OCI-LY3 (cell line): ENCODE data around the gene CADM4.
"Not testable (repeated sequence)": the region's sequence is repeated elsewhere in the genome, so short reads cannot be mapped to it uniquely, and the experiment has no call there.

ENCODE experiments used
- H2AFZ ChIP-seq: fragments of 200-600, 300-600 bp; shearing (Covaris generic); 2 replicates; pipeline ENCODE4 v1.6.0; 2014; ENCODE audit warnings: antibody characterized with exemption, low read depth, low read length
- H3K27ac ChIP-seq: fragments of 200-600, 300-600 bp; sonication (generic); 2 replicates; pipeline ENCODE4 v1.5.1; 2014; ENCODE audit warnings: mild to moderate bottlenecking, low read length, moderate library complexity, mixed read lengths
- H3K27me3 ChIP-seq: fragments of 200-600, 300-600 bp; sonication (generic); 2 replicates; pipeline ENCODE4 v1.6.1; 2014; ENCODE audit warnings: low read depth, low read length, mixed read lengths
- H3K36me3 ChIP-seq: fragments of 200-600, 300-600 bp; sonication (generic); replicated peaks from 2 replicates; pipeline ENCODE3; 2014; ENCODE audit warnings: low read depth, low read length, mixed read lengths
- H3K4me1 ChIP-seq: fragments of 300-600, 200-600 bp; sonication (generic); 2 replicates; pipeline ENCODE4 v1.6.1; 2014; ENCODE audit warnings: low read length, mixed read lengths
- H3K4me2 ChIP-seq: fragments of 200-600, 300-600 bp; sonication (generic); 2 replicates; pipeline ENCODE4 v1.6.1; 2014; ENCODE audit warnings: low read length, mixed read lengths
- H3K4me3 ChIP-seq: fragments of 300-600, 200-600 bp; sonication (generic); 2 replicates; pipeline ENCODE4 v1.5.1; 2014; ENCODE audit warnings: antibody characterized with exemption, mild to moderate bottlenecking, low read length, moderate library complexity
- H3K79me2 ChIP-seq: fragments of 300-600, 200-600 bp; shearing (Covaris generic); 2 replicates; pipeline ENCODE4 v1.6.1; 2014; ENCODE audit warnings: mild to moderate bottlenecking, low read length, mixed read lengths
- H3K9ac ChIP-seq: fragments of 300-600, 200-600 bp; shearing (Covaris generic); 2 replicates; pipeline ENCODE4 v1.6.0; 2014; ENCODE audit warnings: mild to moderate bottlenecking, low read length, moderate library complexity
- H3K9me3 ChIP-seq: fragments of 200-600, 300-600 bp; shearing (Covaris generic); 2 replicates; pipeline ENCODE4 v1.6.1; 2014; ENCODE audit warnings: low read length, mixed read lengths; ENCODE audit not compliant: insufficient read depth
- H4K20me1 ChIP-seq: fragments of 200-600, 300-600 bp; sonication (generic); 2 replicates; pipeline ENCODE4 v1.6.1; 2016; ENCODE audit warnings: low read length, mixed read lengths; ENCODE audit not compliant: insufficient read depth
- CTCF ChIP-seq: fragments of 200-600, 300-600 bp; sonication (generic); IDR thresholded peaks from 2 replicates; pipeline ENCODE4 v1.5.1; 2014; ENCODE audit warnings: antibody characterized with exemption, low read length, low read depth
- EZH2phosphoT487 ChIP-seq: fragments of 200-600 bp; shearing (Covaris generic); IDR thresholded peaks from 2 replicates; pipeline ENCODE4 v1.6.1; 2018; ENCODE audit warnings: antibody characterized with exemption, mixed run types, low read depth

The CADM4 gene

DNA sequence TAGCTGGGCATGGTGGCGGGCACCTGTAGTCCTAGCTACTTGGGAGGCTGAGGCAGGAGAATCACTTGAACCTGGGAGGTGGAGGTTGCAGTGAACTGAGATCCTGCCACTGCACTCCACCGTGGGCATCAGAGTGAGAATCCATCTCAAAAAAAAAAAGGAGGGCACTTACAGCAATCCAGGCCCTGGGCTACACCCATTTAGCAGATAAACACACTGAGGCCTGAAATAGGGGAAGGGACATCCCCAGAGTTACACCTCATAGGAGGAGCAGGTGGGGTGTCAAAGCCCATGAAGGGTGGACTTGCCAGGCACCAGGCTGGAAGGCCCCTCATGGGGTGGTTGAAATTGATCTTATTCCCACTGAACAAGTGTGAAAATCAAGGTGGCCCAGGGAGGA is 44.3 kb upstream of the CADM4 start:
- no peak overlapping the region for H3K9ac ChIP-seq
- TF ChIP-seq CTCF (no peak), EZH2phosphoT487 (no peak)
- H3K4me3 ChIP-seq = no peak overlapping the region
- H3K27me3 ChIP-seq = no peaks in the 10 kb centered on the region
- no peak overlapping the region for H3K4me2 ChIP-seq
- no peak overlapping the region for H3K27ac ChIP-seq
- no peaks in the 10 kb centered on the region for H3K79me2 ChIP-seq
- H3K9me3 ChIP-seq = no peaks in the 10 kb centered on the region
- no peaks in the 10 kb centered on the region for H3K36me3 ChIP-seq
- H2AFZ ChIP-seq = peak overlapping the region; percentile 1; the same call in 1 of the 2 replicates
- H3K4me1 ChIP-seq = peaks cover 9% of the 10 kb centered on the region
- H4K20me1 ChIP-seq = no peaks in the 10 kb centered on the region

- H3K4me3 ChIP-seq = no peak overlapping the region
- no peaks in the 10 kb centered on the region for H3K36me3 ChIP-seq
- no peaks in the 10 kb centered on the region for H3K9me3 ChIP-seq
- TF ChIP-seq CTCF (no peak), EZH2phosphoT487 (no peak)
- no peak overlapping the region for H2AFZ ChIP-seq
- no peak overlapping the region for H3K27ac ChIP-seq
- no peaks in the 10 kb centered on the region for H4K20me1 ChIP-seq
- H3K9ac ChIP-seq = no peak overlapping the region
- no peaks in the 10 kb centered on the region for H3K27me3 ChIP-seq
- H3K4me1 ChIP-seq = peaks cover 14% of the 10 kb centered on the region
- no peaks in the 10 kb centered on the region for H3K79me2 ChIP-seq
- H3K4me2 ChIP-seq = no peak overlapping the region
Measured at GRCh38 chr19:43682824-43683661, 43.4 kb upstream of the CADM4 start.

DNA sequence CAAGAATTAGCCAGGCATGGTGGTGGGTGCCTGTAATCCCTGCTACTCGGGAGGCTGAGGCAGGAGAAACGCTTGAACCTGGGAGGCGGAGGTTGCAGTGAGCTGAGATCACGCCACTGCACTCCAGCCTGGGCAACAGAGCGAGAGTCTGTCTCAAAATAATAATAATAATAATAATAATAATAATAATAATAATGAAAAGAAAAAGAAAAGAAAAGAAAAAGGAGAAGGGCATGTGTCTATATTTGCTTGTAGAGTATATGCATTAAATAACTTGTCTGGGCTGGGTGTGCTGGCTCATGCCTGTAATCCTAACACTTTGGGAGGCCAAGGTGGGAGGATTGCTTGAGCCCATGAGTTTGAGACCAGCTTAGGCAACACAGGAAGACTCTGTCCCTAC is 42.6 kb upstream of the CADM4 start:
- H3K36me3 ChIP-seq, H3K9ac ChIP-seq, H3K79me2 ChIP-seq, H3K27me3 ChIP-seq, H3K4me3 ChIP-seq, H3K9me3 ChIP-seq, H3K27ac ChIP-seq, H4K20me1 ChIP-seq, H2AFZ ChIP-seq, H3K4me2 ChIP-seq: not testable (repeated sequence)
- peaks cover 14% of the 10 kb centered on the region for H3K4me1 ChIP-seq

DNA sequence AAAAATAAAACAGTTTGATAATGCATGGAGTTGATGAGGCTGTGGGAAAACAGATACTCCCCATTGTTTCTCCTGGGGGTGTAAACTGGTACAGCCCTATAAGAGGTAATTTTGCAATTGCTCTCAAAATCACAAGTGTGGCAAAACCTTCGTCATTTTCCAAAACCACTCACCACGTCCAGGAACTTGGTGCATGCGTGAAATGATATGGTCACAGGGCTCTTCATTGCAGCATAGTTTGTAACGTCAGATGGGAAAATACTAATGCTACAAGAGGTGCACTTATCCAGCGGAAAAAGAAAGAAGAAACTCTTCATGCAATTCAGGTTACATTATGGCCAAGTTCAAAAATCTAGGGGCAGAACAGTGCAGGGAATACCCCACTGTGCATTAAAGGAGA is 42.2 kb upstream of the CADM4 start:
- Histone ChIP-seq H3K27me3 (no peaks in the 10 kb centered on the region), H4K20me1 (no peaks in the 10 kb centered on the region), H3K9me3 (no peaks in the 10 kb centered on the region), H3K4me1 (peaks cover 14% of the 10 kb centered on the region), H3K36me3 (no peaks in the 10 kb centered on the region), H3K79me2 (no peaks in the 10 kb centered on the region), H3K9ac (no peak overlapping the region), H3K27ac (no peak overlapping the region), H2AFZ (no peak overlapping the region), H3K4me3 (no peak overlapping the region), H3K4me2 (no peak overlapping the region)
- TF ChIP-seq EZH2phosphoT487 = no peak
- TF ChIP-seq CTCF = no peak
